AML-193 (cell line): ENCODE results near the gene PSMA7.
A peak's percentile ranks its signal among the peaks of the same experiment; 100 is the strongest.

Experiments
- DNase-seq, 2 experiments: peaks; one replicate each; lab custom pipeline; 2025; lab: John Stamatoyannopoulos, UW

PSMA7 gene

GRCh38 chr20:62136283-62137091 is 6.7 kb downstream of the PSMA7 start:
- peak; percentile 57 to 72 for DNase-seq

GRCh38 chr20:62135573-62136266 is 7.5 kb downstream of the PSMA7 start:
- DNase-seq, result no peak

DNA sequence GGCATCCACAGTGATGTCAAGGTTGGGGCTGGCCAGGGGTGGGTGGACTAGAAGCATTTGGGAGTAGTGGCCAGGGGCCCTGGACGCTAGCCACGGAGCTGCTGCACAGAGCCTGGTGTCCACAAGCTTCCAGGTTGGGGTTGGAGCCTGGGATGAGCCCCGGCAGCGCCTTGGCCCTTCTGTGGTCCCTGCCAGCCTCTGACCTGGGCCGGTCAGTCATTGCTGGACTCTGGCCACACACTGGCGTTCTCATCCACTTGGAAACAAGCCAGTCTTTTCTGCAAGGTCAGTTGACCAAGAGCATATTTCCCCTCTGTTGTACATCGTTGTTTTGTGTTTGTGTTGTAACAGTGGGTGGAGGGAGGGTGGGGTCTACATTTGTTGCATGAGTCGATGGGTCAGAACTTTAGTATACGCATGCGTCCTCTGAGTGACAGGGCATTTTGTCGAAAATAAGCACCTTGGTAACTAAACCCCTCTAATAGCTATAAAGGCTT is 8.4 kb downstream of the PSMA7 start:
- no peak for DNase-seq

- DNase-seq, result no peak
Measured at GRCh38 chr20:62133864-62134263, 9.3 kb downstream of the PSMA7 start.

DNA sequence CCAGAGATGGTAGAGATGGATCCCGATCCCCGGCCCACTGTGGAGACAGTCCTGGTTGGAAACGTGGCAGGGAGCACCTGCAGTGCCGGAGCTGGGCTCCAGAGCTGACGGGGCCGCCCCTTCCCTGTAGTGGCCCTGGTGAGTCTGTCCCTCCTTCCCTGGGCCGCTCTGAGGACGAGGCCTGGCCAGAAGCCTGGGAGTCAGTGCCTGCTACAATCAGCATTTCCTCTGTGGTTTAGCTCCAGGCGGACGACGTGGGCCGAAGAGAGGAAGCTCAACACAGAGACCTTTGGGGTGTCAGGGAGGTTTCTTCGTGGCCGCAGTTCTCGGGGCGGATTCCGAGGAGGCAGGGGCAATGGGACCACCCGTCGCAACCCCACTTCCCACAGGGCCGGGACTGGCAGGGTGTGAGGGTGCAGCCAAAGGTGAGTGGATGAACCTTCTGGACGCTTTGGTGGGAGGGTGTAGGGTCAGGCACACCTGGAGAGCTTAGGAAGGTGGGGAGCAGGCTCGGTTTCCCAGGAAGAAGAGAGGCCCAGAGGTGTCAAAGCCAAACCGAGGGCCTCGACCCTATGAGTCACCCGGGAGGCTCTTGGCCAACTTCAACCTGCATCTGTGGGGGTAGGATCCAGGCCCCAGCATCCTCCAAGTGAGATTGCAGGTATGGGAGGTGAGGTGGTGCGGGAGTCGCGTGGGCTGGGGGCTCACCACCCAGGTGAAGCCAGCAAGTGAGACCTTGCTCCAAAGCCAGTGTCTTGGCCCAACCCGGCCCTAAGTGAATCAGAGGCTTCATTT is 9.9 kb downstream of the PSMA7 start:
- DNase-seq, result no peak

GRCh38 chr20:62132421-62132820 is 10.8 kb downstream of the PSMA7 start:
- no peak for DNase-seq

GRCh38 chr20:62131560-62132320 is 11.5 kb downstream of the PSMA7 start:
- no peak for DNase-seq

DNA sequence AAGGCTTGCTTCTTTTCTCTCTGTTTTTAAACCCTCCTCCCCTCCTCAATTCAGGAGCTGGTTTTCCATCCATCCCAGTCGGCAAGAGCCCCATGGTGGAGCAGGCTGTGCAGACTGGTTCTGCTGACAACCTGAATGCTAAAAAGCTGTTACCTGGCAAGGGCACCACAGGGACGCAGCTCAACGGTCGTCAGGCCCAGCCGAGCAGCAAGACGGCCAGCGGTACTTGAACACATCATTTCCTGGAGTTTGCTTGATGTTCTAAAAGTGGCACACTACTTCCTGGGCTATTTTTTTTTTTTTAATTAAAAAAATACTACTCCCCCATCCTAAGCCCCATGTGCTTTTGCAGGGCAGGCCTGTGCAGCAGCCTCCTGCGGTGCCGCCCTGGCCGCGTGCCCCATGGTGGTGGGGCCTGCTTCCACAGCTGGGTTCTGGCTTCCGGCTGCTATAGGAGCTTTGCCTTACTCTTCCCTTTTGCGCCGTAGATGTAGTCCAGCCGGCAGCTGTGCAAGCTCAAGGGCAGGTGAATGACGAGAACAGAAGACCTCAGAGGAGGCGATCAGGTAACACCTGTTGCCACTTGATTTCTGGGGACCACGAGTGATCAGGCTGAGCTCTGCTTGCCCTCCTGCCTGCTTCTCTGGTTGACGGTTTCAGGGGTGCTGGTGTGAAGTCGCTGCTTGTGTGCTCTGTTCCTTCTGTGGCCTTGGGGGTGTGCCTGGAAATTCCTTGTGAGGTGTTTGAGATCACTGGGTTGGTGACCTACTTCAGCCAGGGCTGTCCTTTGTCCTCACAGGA is 13.3 kb downstream of the PSMA7 start:
- no peak for DNase-seq

DNA sequence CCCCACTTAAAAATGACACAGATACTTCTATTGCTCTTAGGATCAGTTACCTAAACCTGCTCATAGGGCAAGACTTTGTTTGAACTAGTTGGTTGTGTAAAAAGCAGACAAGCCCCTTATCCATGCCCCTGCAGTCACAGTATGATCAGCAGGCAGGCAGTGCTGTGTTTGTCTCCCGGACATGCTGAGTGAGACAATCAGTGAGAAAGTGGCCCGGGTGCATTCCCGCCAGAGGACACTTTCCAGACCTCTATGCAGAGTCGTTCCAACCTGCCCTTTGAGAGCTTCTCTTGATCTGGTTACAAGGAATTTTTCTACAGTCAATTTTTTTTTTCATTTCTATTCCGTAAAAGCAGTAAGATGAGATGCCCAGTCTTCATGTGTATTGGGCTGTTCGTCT is 14.7 kb downstream of the PSMA7 start:
- DNase-seq, result no peak

DNA sequence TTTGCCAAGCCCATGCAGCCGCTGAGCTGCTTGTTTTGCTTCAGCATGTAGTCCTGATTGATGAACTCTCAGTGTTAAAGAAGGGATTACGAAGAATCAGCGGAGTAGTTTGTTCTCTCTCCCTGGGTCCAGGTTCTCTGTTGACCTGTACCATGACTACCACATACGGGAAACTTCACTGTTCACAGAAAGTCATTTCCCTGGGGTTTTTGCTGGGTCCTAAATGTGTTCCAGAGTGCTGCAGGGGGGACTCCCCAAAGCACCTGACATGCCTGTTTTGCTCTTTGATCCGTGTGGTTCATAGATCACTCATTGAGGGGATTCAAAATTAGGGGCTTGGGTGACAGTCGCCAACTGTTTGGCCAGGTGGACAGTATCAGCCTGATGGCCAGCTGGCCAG is 15.4 kb downstream of the PSMA7 start:
- no peak for DNase-seq

DNA sequence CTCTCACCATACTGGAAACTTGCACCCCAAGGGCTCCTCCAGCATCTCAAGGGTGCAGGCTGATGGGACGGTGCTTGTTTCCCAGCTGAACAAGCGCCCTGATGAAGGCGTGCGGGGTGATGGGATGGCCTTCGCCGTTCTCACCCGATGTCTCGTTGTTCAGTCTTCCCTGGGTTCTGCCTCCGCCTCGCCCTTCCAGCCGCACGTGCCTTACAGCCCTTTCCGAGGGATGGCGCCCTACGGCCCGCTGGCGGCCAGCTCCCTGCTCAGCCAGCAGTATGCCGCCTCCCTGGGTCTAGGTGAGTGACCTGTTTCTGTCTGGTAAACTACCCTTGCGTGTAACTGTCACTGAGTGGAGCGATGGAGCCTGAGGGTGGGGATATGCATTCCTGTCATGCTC is 17.1 kb downstream of the PSMA7 start:
- no peak for DNase-seq

- DNase-seq, result peak; percentile 13 to 15
Measured at GRCh38 chr20:62123450-62124118, 19.6 kb downstream of the PSMA7 start.

DNA sequence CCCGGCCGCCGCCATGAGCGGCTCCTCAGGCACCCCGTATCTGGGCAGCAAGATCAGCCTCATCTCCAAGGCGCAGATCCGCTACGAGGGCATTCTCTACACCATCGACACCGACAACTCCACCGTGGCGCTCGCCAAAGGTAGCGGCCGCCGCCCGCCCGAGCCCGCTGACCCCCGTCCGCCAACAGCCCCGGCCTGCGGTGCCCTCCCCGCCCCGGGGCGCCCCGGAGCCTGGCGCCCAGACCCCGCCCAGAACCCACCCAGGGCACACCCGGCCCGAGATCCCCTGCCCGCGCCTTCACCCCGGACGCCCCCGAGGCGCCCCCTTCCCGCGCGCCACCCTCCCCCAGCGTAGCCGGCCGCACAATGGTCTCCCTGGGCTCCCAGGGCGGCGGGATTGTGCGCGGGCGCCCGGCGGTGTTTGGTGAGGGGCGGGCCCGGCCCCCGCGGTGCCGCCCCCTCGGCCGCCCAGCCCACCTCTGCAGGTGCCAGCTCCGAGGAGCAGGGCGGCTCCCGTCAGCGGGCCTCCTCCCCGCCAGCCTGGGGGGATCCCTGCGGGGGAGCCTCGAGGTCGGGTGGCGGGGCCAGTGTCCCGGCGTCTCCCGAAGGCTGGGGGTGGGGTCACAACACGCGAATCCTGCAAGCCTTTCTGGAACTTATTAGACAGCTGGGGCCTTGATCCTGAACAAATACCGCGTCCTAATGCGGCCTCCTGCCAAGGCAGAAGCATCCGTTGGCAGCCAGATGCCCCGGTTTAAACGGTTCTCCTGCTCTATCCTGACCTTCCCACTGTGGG is 20.3 kb downstream of the PSMA7 start:
- no peak for DNase-seq

DNA sequence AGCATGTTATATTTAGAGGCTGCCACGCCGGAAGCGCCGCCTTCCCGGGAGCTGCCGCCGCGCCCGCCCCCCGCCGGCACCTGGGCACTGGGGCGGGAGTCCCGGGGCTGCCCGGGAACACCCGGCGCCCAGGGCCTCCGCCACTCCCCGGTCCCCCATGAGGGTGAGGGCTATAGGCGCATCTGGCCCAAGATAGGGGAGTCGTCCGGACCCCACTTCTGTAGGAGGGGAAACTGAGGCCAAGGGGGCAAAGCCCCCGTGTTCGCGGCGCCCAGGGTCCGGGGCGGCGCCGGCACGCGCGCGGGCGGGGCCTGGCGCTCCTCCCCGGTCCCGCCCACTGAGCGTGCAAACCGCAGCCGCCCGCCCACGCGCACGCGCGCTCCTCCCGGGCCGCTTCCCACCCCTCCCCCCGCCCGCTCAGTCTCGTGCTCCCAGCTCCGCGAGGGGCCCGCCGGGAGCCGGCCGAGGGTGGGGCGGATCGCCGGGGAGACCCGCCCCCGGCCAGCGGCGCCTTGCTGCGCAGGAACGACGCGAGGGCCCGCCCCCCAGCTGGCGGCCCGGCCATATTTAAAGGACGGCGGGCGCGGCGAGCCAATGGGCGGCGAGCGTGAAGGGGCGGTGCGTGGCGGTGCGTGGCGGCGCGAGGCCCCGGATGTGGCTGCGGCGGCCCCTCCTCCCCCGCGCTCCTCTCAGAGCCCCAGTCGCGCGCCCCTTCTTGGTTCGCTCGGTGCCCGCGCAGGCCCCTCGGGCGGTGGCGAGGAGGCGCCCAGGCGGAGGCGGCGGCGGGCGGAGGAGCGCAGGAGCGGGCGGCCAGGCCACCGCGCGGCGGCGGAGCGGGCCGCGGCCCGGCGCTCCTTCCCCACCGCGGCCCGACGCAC is 21.2 kb downstream of the PSMA7 start, which contains the start of gene LSM14B:
Gene LSM14B, plus strand, starts transcription at position 700 of the 878 bp plus-strand sequence. CDS start 192 bp downstream, outside the sequence.
- peak; percentile 89 to 94 for DNase-seq

GRCh38 chr20:62120990-62121775 is 22.0 kb downstream of the PSMA7 start:
- peak; percentile 43 to 62 for DNase-seq

GRCh38 chr20:62120365-62120762 is 22.8 kb downstream of the PSMA7 start:
- DNase-seq, result no peak

- no peak for DNase-seq
Measured at GRCh38 chr20:62119591-62120364, 23.4 kb downstream of the PSMA7 start.
